IMR-90 (cell line): ENCODE data around the gene ABHD5. TPM values are rescaled to one million over a fixed set of nuclear protein-coding genes. Genes with fewer than 3 reads are reported as not detected.

Experiments used
- ATAC-seq: fragments of 200-7000 bp; cut with Tn5 transposase; 2 replicates; pipeline ENCODE4 v1.9.1; 2020; ENCODE audit warnings: low read depth, mild to moderate bottlenecking, moderate library complexity
- BruUV-seq: library from RNA; stranded (reverse); fragments of 400-500 nt; replicated peaks from 2 replicates; lab custom pipeline; 2021; lab: Mats Ljungman, UMichigan
- CTCF ChIA-PET: fragments of 300-600 bp; formaldehyde crosslinking; extraction: SDS; loops from one replicate; lab custom pipeline; 2021; ENCODE audit warnings: antibody characterized with exemption; lab: Yijun Ruan, JAX
- POLR2A ChIA-PET: fragments of 300-600 bp; sonication (Branson Sonifier 250); formaldehyde crosslinking; loops from one replicate; lab custom pipeline; 2022; ENCODE audit warnings: antibody characterized with exemption; ENCODE audit not compliant: unreplicated experiment; lab: Charles Lee
- DNase-seq: peaks from one replicate; pipeline ENCODE4 v3.0.0; 2013
- H2AFZ ChIP-seq: replicated peaks from 2 replicates; pipeline ENCODE3; 2013; ENCODE audit warnings: low read length, mild to moderate bottlenecking; ENCODE audit not compliant: poor library complexity
- H2AK5ac ChIP-seq: 2 replicates; pipeline ENCODE4 v1.6.1; 2013; ENCODE audit warnings: low read depth, low read length, inconsistent platforms
- H2AK9ac ChIP-seq: replicated peaks from 2 replicates; pipeline ENCODE3; 2013; ENCODE audit warnings: mild to moderate bottlenecking, low read depth, low read length, moderate library complexity; ENCODE audit not compliant: poor library complexity
- H2BK120ac ChIP-seq: 2 replicates; pipeline ENCODE4 v1.6.1; 2013; ENCODE audit warnings: low read depth, low read length, inconsistent platforms
- H2BK15ac ChIP-seq: 3 replicates; pipeline ENCODE4 v1.6.1; 2013; ENCODE audit warnings: low read depth, low read length, inconsistent platforms
- H2BK20ac ChIP-seq: 2 replicates; pipeline ENCODE4 v1.6.1; 2013; ENCODE audit warnings: low read depth, mild to moderate bottlenecking, inconsistent platforms, low read length, moderate library complexity
- H2BK5ac ChIP-seq: 2 replicates; pipeline ENCODE4 v1.6.1; 2013; ENCODE audit warnings: mild to moderate bottlenecking, low read depth, low read length, inconsistent platforms; ENCODE audit not compliant: poor library complexity, severe bottlenecking
- H3K14ac ChIP-seq: replicated peaks from 2 replicates; pipeline ENCODE4 v1.6.1; 2013; ENCODE audit warnings: low read depth, low read length, inconsistent platforms
- H3K18ac ChIP-seq: 2 replicates; pipeline ENCODE4 v1.6.1; 2013; ENCODE audit warnings: low read depth, low read length, control low read depth
- H3K23ac ChIP-seq: 2 replicates; pipeline ENCODE4 v1.6.1; 2013; ENCODE audit warnings: low read depth, low read length, inconsistent platforms
- H3K27ac ChIP-seq: 2 replicates; pipeline ENCODE4 v1.5.1; 2013; ENCODE audit warnings: mild to moderate bottlenecking, control low read depth, low read length; ENCODE audit not compliant: insufficient read depth
- H3K27me3 ChIP-seq: 2 replicates; pipeline ENCODE4 v1.6.1; 2013; ENCODE audit warnings: low read length; ENCODE audit not compliant: control insufficient read depth, insufficient read depth
- H3K36me3 ChIP-seq: 2 replicates; pipeline ENCODE4 v1.6.1; 2013; ENCODE audit warnings: low read length, mixed read lengths; ENCODE audit not compliant: control insufficient read depth, insufficient read depth
- H3K4ac ChIP-seq: 2 replicates; pipeline ENCODE4 v1.6.1; 2013; ENCODE audit warnings: low read depth, low read length, inconsistent platforms
- H3K4me1 ChIP-seq: 2 replicates; pipeline ENCODE4 v1.6.1; 2013; ENCODE audit warnings: low read length, mixed read lengths; ENCODE audit not compliant: control insufficient read depth, insufficient read depth
- H3K4me2 ChIP-seq: 2 replicates; pipeline ENCODE4 v1.6.1; 2013; ENCODE audit warnings: low read depth, mild to moderate bottlenecking, control low read depth, low read length, moderate library complexity
- H3K4me3 ChIP-seq: 2 replicates; pipeline ENCODE4 v1.5.1; 2013; ENCODE audit warnings: low read depth, mild to moderate bottlenecking, control low read depth, low read length, moderate library complexity; ENCODE audit not compliant: insufficient read depth
- H3K56ac ChIP-seq: 2 replicates; pipeline ENCODE4 v1.6.1; 2013; ENCODE audit warnings: low read length, inconsistent platforms; ENCODE audit not compliant: insufficient read depth; ENCODE audit errors: extremely low read depth
- H3K79me1 ChIP-seq, 2 experiments: 2 replicates each; pipeline ENCODE4 v1.6.1; 2013; ENCODE audit warnings: low read length in 2 of 2, inconsistent platforms in 1 of 2, low read depth in 1 of 2
- H3K9ac ChIP-seq: 2 replicates; pipeline ENCODE4 v1.6.1; 2013; ENCODE audit warnings: low read depth, low read length, control low read depth
- H3K9me1 ChIP-seq: 2 replicates; pipeline ENCODE4 v1.6.1; 2013; ENCODE audit warnings: low read length, inconsistent platforms; ENCODE audit not compliant: insufficient read depth
- H3K9me3 ChIP-seq: 2 replicates; pipeline ENCODE4 v1.6.1; 2013; ENCODE audit warnings: low read length; ENCODE audit not compliant: control insufficient read depth, insufficient read depth
- H4K20me1 ChIP-seq: 2 replicates; pipeline ENCODE4 v1.6.1; 2013; ENCODE audit warnings: low read length, inconsistent platforms; ENCODE audit not compliant: insufficient read depth
- H4K5ac ChIP-seq: 2 replicates; pipeline ENCODE4 v1.6.1; 2013; ENCODE audit warnings: mild to moderate bottlenecking, low read depth, low read length, control low read depth
- H4K8ac ChIP-seq, 2 experiments: 2 replicates each; pipeline ENCODE4 v1.6.1; 2013; ENCODE audit warnings: low read depth in 2 of 2, low read length in 2 of 2, control low read depth in 1 of 2, inconsistent platforms in 1 of 2
- H4K91ac ChIP-seq: 2 replicates; pipeline ENCODE4 v1.6.1; 2013; ENCODE audit warnings: low read depth, low read length, inconsistent platforms; ENCODE audit not compliant: insufficient read depth
- CEBPB ChIP-seq: IDR thresholded peaks from 2 replicates; pipeline ENCODE4 v1.6.1; 2012; ENCODE audit warnings: low read depth, low read length, improper control_type of control experiment
- FOS ChIP-seq: fragments of 150-350 bp; IDR thresholded peaks from 2 replicates; pipeline ENCODE4 v1.6.1; 2016; ENCODE audit warnings: low read depth, low read length
- WGBS, 2 experiments: methylation state at CpG; one replicate each; pipeline versions ENCODE4 v1.1.5 to v1.1.7; 2013; ENCODE audit warnings: missing lambda C conversion rate in 2 of 2; ENCODE audit not compliant: insufficient read length in 1 of 2; ENCODE audit errors: extremely low coverage in 2 of 2; 5-methylcytosine and 5-hydroxymethylcytosine counted together
- dilution Hi-C: fragments of 300-500 bp; cut with HindIII; formaldehyde crosslinking; loops from one replicate; pipeline ENCODE4 v1.14.3; 2018; ENCODE audit warnings: low sequenced_read_pairs; ENCODE audit not compliant: unreplicated experiment
- in situ Hi-C: fragments of 300-500 bp; cut with MboI; formaldehyde crosslinking; loops from 3 replicates; pipeline ENCODE4 v1.14.3; 2019; ENCODE audit warnings: low sequenced_read_pairs, inconsistent platforms, mixed read lengths
- intact Hi-C: fragments of 100-400 bp; cut with micrococcal nuclease; formaldehyde crosslinking; loops from 2 replicates; pipeline ENCODE4 v1.10.0; 2022
- polyA plus RNA-seq, 3 experiments: library from polyadenylated mRNA; depleted of rRNA; stranded (reverse); fragments of >200 nt; gene quantifications; 2 replicates each; pipeline ENCODE4 v1.2.3, GENCODE V29; 2012; ENCODE audit warnings: low replicate concordance in 1 of 3
- total RNA-seq: library from RNA; depleted of rRNA; stranded (reverse); fragments of >200 nt; gene quantifications from 2 replicates; pipeline ENCODE4 v1.2.3, GENCODE V29; 2012

The ABHD5 gene
- total and polyA plus RNA-seq, 2 of the 4 experiments (the other 2 are of a cell fraction): 15.8 to 33.2 TPM

DNA sequence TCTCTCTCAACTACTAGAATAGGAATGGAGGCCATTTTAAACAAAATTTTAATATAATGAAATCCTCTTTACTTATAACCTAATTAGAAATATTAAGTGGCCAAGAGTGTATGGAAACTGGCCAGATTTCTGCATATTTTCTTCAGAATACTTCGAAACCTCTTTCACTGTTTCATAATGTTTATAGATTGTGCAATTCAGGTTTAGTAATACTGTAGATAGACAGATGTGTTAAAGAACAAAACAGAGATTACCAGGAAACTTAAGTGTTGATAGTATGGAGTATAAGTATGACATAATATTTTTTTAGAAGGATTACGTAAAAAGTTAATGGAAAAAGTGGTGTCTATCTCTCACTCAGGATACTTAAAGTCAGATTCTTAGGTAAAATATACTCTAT, 4.7 kb downstream of the ABHD5 start:
- no CpG with 5 or more reads among the region's 2 CpGs for WGBS, 2 experiments
- ATAC-seq: no peak
- H3K56ac ChIP-seq: no peak overlapping the region
- H3K36me3 ChIP-seq: peaks cover 8% of the 10 kb centered on the region
- no peak overlapping the region for H3K27ac ChIP-seq
- H3K79me1 ChIP-seq: peaks cover 24 to 66% of the 10 kb centered on the region in 2 experiments
- no peak overlapping the region for H3K18ac ChIP-seq
- H3K27me3 ChIP-seq: no peaks in the 10 kb centered on the region
- H3K4me1 ChIP-seq: peaks cover 6% of the 10 kb centered on the region
- no peak overlapping the region for H2BK120ac ChIP-seq
- H3K14ac ChIP-seq: no peak overlapping the region
- no peak overlapping the region for H3K4me3 ChIP-seq
- H3K9me3 ChIP-seq: no peaks in the 10 kb centered on the region
- no peak overlapping the region for H2AK9ac ChIP-seq
- in situ Hi-C loops: no loop called here
- POLR2A ChIA-PET: no interaction called here
- H3K9me1 ChIP-seq: peaks cover 18% of the 10 kb centered on the region
- dilution Hi-C loops: no loop called here
- no peak overlapping the region for H4K91ac ChIP-seq
- H3K23ac ChIP-seq: no peak overlapping the region
- TF ChIP-seq CEBPB (peak; percentile 98), FOS (no peak)
- H2AK5ac ChIP-seq: no peak overlapping the region
- no peak overlapping the region for H2BK20ac ChIP-seq
- no peak overlapping the region for H3K4ac ChIP-seq
- H4K20me1 ChIP-seq: no peaks in the 10 kb centered on the region; the same call in 1 of the 2 replicates
- DNase-seq: peak; percentile 86
- H2AFZ ChIP-seq: no peak overlapping the region
- BruUV-seq: no TSS peak
- H4K8ac ChIP-seq: no peak overlapping the region
- no peak overlapping the region for H2BK5ac ChIP-seq
- H3K9ac ChIP-seq: no peak overlapping the region
- H3K4me2 ChIP-seq: no peak overlapping the region
- intact Hi-C loops: no loop called here
- no peak overlapping the region for H2BK15ac ChIP-seq
- H4K5ac ChIP-seq: no peak overlapping the region
- CTCF ChIA-PET: no interaction called here
